ENCODE data around the gene LRP11.

The LRP11 gene

GRCh38 chr6:149852180-149852579 is 12.0 kb downstream of the LRP11 start:
- H3K27ac ChIP-seq, result peak overlapping the region; percentile 93
- TF ChIP-seq CTCF (conservative IDR thresholded peaks at IDR 0.05), result no peak

GRCh38 chr6:149851461-149852110 is 12.6 kb downstream of the LRP11 start:
- TF ChIP-seq CTCF (conservative IDR thresholded peaks at IDR 0.05), result no peak
- H3K27ac ChIP-seq, result peak overlapping the region; percentile 93

- peak overlapping the region; percentile 24; the same call in 1 of the 2 replicates for H3K27ac ChIP-seq
Observed at GRCh38 chr6:149848343-149848742, 15.8 kb downstream of the LRP11 start.

GRCh38 chr6:149847939-149848267 is 16.3 kb downstream of the LRP11 start:
- no peak for TF ChIP-seq CTCF (conservative IDR thresholded peaks at IDR 0.05)
- peak overlapping the region; percentile 24; the same call in 1 of the 2 replicates for H3K27ac ChIP-seq

- H3K27ac ChIP-seq, result peak overlapping the region; percentile 1; the same call in 1 of the 2 replicates
- TF ChIP-seq CTCF (conservative IDR thresholded peaks at IDR 0.05), result no peak
Observed at GRCh38 chr6:149846321-149846720, 17.8 kb downstream of the LRP11 start.

- H3K27ac ChIP-seq, result peak overlapping the region; percentile 1; the same call in 1 of the 2 replicates
- no peak for TF ChIP-seq CTCF (conservative IDR thresholded peaks at IDR 0.05)
Observed at GRCh38 chr6:149845549-149845948, 18.6 kb downstream of the LRP11 start.

GRCh38 chr6:149844480-149844879 is 19.7 kb downstream of the LRP11 start:
- H3K27ac ChIP-seq, result no peak overlapping the region
- no peak for TF ChIP-seq CTCF (conservative IDR thresholded peaks at IDR 0.05)

- H3K27ac ChIP-seq, result peak overlapping the region; percentile 59; the same call in 1 of the 2 replicates
Observed at GRCh38 chr6:149844036-149844435, 20.1 kb downstream of the LRP11 start.

All from VCaP (cell line).